ENCODE data around the gene ZFP57.
A peak's percentile ranks its signal among the peaks of the same experiment; 100 is the strongest.
"Not testable (repeated sequence)": the region's sequence is repeated elsewhere in the genome, so short reads cannot be mapped to it uniquely, and the experiment has no call there.

Gene ZFP57

GRCh38 chr6:29694637-29695036 is 13.7 kb upstream of the ZFP57 start:
- DNase-seq: no peak

DNA sequence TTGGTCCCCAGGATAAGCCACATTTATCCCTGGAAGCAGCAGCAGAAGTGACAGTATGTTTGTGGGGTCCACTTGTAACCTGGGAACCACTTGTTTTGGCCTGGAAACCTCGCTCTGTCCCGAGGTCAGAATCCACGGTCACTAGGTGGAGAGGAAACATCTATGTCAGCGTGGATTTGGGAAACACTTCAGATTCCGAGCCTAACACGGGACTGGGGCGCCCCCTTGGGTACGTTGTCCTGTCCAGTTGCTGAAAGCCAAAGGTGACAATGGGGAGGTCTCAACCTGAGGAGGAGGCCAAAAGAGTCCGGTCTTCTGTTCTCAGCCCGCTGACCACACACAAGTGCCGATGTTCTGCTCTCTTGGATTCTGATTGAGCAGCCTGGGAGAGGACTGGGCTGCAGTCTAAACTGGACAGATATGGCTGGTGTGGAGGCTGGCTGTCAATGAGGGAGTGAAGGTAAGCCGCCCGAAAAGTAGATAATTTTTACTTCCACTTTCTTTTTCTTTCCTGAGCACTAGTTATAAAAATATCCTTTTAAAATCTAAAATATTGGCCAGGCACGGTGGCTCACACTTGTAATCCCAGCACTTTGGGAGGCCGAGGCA is 4.9 kb upstream of the ZFP57 start:
- no peak for DNase-seq

DNA sequence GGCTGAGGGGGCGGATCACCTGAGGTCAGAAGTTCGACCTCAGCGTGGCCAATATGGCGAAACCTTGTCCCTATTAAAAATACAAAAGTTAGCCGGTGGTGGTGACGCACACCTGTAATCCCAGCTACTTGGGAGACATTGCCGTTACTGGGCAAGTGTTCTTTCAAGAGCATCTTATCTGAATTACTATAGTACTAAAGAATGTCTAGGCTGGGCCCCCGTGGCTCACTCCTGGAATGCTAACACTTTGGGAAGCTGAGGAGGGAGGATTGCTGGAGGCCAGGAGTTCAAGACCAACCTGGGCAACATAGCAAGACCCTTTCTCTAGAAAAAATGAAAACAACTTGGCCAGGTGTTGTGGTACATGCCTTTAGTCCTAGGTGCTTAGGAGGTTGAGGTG is 859 bp upstream of the ZFP57 start:
- DNase-seq: no peak

DNA sequence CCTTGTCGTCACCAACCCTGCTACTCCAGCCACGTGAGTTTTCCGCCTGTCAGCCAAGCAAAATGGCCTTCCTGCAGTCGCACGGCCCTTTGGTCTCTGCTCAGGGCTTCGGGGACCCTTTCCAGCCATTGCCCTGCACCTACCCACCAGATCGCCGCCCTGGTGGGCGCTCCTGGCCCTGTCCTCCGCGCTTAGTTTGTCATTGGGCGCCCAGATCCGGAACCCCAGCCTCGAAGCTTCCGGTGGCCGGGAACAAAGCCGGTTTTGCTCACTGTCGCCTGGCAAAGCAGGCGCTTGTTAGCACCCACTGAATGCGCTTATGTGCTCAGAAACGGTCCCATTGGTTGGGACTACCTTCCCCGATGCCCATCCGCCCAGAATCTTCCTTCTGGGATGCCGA is 536 bp downstream of the ZFP57 start:
- DNase-seq: no peak

DNA sequence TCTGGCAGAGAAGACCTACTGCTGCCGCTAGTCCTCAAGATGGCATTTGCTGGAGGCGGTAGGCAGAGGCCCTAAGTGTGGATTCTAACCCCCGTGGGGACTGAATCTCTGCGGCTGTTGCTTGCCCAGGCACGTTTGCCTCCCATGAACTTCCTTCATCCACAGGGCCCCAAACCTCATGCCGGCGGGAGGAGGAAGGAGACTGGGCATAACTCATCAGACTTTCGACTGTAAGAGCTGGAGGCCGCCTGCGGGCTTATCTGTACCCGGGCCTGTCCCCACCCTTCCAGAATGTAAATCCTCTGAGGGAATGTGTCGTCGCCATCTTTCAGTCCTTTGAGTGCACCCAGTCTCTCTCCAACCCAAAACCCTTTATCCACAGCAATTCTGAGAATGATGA is 990 bp downstream of the ZFP57 start:
- no peak for DNase-seq

DNA sequence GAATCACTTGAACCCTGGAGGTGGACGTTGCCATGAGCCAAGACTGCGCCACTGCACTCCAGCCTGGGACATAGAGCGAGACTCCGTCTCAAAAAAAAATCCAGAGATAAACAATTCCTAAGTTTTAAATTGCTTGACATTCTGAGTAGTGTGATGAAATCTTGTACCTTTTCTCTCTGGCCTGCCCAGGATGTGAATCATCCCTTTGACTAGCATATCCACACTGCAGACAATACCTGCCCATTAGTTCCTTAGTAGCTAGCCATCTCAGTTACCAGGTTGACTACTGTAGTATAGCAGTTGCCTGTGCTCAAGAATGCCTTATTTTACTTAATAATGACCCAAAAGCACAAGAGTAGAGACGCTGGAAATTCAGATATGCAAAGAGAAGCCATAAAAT is 2.8 kb downstream of the ZFP57 start:
- no peak for DNase-seq

DNA sequence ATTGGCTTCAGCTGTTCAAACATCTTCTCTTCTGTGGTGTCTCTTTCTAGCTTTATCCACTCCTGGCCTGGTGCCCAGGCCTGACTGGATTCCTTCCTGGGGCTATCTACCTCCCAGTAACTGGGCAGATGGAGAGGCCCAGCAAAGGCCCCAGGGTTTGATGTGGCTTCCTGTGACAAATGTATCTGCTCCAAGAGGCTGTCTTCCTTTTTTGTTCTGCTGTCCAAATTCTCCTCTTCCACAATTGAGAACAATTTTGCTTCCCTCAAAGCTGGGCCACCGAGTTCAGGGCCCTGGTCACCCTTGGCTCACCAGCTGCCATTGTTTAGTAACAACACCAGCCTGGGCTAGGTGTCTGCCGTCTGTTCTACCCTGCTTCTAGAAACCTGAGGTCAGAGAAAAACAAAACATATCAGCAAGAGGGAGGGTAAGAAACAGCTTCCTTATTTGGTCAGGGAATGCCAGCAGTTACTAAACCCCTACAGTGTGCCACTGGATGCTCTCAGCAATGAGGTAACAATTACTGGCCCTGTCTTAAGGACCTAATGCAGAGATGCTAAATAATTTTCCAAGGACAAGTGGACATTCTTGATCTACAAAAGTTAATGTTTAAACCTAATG is 3.9 kb downstream of the ZFP57 start:
- no peak for DNase-seq

- DNase-seq: no peak
Measured at GRCh38 chr6:29675561-29675960, 5.4 kb downstream of the ZFP57 start.

DNA sequence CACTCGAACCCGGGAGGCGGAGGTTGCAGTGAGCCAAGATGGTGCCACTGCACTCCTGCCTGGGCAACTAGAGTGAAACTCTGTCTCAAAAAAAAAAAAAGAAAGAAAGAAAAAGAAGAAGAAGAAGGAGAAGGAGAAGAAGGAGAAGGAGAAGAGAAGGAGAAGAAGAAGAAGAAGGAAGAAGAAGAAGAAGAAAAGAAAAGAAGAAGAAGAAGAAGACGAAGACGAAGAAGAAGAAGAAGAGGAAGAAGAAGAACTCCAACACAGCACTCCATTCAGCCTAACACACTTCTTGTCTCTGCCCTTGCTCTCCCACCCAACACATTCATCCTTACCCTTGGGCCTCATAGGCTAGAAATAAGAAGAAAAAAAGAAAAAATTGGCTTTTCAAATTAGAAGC is 6.9 kb downstream of the ZFP57 start:
- DNase-seq: no peak

- DNase-seq: no peak
Measured at GRCh38 chr6:29673161-29673560, 7.8 kb downstream of the ZFP57 start.

DNA sequence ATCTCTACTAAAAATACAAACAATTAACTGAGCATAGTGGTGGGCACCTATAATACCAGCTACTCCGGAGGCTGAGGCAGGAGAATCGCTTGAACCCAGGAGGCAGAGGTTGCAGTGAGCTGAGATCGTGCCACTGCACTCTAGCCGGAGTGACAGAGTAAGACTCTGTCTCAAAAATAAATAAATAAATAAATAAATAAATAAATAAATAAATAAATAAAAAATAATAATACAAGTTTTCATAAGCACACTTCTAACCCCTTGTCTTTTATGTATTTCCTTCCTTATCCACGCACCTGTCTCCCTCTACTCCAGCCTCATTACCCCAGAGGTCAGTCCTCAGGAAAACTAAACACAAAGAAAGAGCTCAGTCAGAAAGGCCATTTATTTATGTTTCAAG is 8.8 kb downstream of the ZFP57 start:
- DNase-seq: not testable (repeated sequence)

DNA sequence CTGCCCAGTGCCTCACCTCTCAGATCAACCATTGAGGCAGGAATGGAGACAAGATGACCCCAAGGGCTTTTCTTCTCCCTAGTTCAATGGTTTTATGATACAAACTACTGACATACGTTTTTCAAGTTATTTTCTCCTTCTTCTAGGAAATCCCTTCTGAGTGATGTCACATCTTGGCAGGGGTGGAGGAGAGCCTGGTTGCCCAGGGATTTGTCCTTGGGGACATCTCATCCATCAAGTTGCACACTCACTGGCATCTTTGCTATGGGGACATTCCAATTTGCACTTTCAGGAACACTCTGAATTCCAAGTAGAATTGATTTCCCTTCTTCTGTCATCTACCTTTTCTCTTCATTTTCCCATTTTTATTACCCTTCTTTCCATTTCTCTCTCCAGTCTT is 9.9 kb downstream of the ZFP57 start:
- no peak for DNase-seq

GRCh38 chr6:29667158-29667557 is 13.8 kb downstream of the ZFP57 start:
- DNase-seq: no peak

- DNase-seq: no peak
Measured at GRCh38 chr6:29666826-29667130, 14.2 kb downstream of the ZFP57 start.

- no peak for DNase-seq
Measured at GRCh38 chr6:29665942-29666825, 14.8 kb downstream of the ZFP57 start.

GRCh38 chr6:29663300-29664042 is 17.5 kb downstream of the ZFP57 start:
- DNase-seq: no peak

DNA sequence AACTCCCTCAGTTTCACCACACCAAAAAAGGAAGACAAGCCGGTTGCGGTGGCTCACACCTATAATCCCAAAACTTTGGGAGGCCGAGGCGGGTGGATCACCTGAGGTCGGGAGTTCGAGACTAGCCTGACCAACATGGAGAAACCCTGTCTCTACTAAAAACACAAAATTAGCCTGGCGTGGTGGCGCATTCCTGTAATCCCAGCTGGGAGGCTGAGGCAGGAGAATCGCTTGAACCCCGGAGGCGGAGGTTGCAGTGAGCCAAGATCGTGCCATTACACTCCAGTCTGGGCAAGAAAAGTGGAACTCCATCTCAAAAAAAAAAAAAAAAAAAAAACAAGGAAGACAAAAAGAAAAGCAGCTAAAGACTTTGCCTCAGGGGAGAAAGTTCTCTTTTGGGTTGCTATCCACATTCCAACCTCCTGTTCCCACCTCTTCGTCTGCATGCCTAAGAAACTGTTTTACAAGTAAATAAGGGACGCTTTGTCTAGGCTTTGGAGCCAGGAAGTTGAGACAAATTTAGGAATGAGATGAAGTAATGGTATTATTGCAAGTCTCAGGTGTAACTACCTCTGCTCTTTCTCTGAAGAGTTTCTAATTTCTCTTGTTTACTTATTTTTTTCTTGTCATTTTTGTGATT is 19.3 kb downstream of the ZFP57 start:
- not testable (repeated sequence) for DNase-seq

DNA sequence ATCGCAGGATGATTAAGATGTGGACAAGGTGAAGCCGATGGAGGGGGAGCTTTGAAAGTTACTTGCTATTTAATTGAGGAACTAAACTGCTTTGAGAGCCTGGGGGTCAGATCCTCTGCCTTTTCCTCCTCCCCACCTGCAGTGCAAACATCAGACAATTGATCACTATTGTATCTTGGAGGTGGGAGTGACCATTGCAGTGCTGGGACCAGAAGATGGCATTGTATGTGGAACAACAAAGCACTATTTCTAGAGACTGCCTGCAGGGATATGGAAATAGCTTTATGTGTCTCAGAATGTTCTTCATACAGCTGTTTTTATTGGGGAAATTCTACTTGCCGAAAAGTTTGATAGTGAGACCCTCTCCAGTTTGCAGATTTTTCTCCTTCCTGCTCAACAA is 19.9 kb downstream of the ZFP57 start:
- DNase-seq: no peak

DNA sequence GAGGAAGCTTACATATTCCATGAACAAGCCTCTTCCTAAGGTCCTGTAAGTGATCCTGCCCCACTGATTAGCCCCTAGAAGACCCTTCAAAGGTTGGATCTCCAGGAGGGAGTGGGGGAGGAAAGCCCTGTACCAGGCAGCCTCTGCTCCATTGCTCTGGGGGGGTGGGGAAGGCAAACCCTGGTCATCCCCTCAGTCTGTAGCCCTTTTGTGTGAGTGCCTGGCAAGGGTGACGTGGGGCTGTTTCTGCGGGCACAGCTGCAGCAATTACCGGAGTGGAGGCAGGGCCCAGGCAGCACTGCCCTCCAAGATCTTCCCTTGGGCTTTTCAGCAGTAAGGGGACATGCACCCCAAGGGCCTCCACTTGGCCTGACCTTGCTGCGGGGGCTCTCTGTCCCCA is 24.2 kb downstream of the ZFP57 start, which contains the start of gene MOG:
Gene MOG, plus strand, starts transcription at position 295 of the 400 bp plus-strand sequence. CDS start 118 bp downstream, outside the sequence.
- no peak for DNase-seq

GRCh38 chr6:29656157-29656556 is 24.8 kb downstream of the ZFP57 start:
- no peak for DNase-seq

- DNase-seq: no peak
Measured at GRCh38 chr6:29655658-29656057, 25.3 kb downstream of the ZFP57 start.

GRCh38 chr6:29653452-29654038 is 27.4 kb downstream of the ZFP57 start:
- peak; percentile 11 to 18 for DNase-seq

DNA sequence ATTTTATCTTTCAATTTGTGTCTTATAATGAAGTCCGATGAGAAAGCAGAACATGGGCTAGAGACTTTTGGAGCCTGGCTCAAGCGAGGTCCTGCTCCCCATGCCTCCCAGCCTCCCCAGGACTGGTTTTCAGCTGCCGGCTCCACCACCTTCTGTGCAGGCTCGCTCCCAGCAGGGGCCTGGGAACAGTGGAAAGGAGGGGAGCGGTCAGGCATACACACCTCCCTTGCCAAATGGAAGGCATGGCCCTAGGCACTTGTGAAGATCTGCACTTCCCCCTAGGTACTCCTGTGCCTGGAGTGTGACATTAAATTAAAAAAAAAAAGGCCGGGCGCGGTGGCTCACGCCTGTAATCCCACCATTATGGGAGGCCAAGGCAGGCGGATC is 28.8 kb downstream of the ZFP57 start:
- DNase-seq: no peak
